Spleen (tissue), 7 donors: Measurements from ENCODE around the gene KIF17.

Source experiments
- CTCF ChIP-seq, 11 experiments: fragments of 200-600 bp in 7 of 11; fragments of 450-650 bp in 4 of 11; sonication (generic) in 4 of 11; IDR thresholded peaks in 8 of 11; conservative IDR thresholded peaks in 3 of 11; 1 replicate in 7 of 11; 2 replicates in 4 of 11; pipeline versions ENCODE4 v1.4.0 to v1.8.0; 2016 to 2021; ENCODE audit warnings: antibody characterized with exemption in 11 of 11, inconsistent platforms in 4 of 11, mild to moderate bottlenecking in 1 of 11
- POLR2A ChIP-seq, 3 donors: fragments of 450-650 bp; IDR thresholded peaks; one replicate each; pipeline ENCODE4 v1.5.1; 2017; ENCODE audit warnings: antibody characterized with exemption in 3 of 3, mild to moderate bottlenecking in 1 of 3
- POLR2AphosphoS5 ChIP-seq, 3 donors: sonication (generic); formaldehyde crosslinking; IDR thresholded peaks; one replicate each; pipeline ENCODE4 v1.5.1; 2017; ENCODE audit warnings: antibody characterized with exemption in 3 of 3
- donor health status: DM: no; HTN: no; CAD: no; lungs with moderate emphysema.
- donor health status: DM: no; HTN: no; CAD: no.
- donor health status: DM: no; HTN: no; CAD: no.

DNA sequence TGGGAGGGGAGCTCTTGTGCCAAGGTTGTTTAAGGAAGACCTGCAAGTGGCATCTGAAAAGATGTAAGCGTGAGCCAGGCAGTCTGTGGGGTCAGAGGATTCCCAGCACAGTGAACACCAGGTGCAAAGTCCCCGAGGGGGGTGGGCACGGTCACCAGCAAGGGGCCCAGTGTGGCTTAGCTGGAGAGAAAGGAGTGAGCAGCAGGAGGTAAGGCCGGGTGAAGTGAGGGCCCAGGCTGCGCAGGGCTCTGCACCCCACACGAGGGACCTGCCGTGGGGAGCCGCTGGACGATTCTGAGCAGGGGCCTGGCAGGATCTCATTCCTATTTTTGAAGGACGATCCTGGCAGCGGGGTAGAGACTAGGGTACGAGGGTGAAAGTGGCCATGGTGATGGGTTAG, 60.8 kb downstream of the KIF17 start:
- TF ChIP-seq CTCF (IDR thresholded peaks at IDR 0.05 in 8 of 11, conservative IDR thresholded peaks at IDR 0.05 in 3 of 11) = no peak
- TF ChIP-seq POLR2A (IDR thresholded peaks at IDR 0.05) = no peak
- peak in 2 of 3 donors; percentile 28 to 65 for TF ChIP-seq POLR2AphosphoS5 (IDR thresholded peaks at IDR 0.05)
